AG20443 (cell line): ENCODE measurements around the gene PUS3.
"Not testable (repeated sequence)": the region's sequence is repeated elsewhere in the genome, so short reads cannot be mapped to it uniquely, and the experiment has no call there.

Source experiments
- DNase-seq: peaks from one replicate; pipeline ENCODE4 v3.0.0; 2012; ENCODE audit warnings: low spot score, mixed read lengths

Gene PUS3

GRCh38 chr11:125865354-125865753 is 37.7 kb downstream of the PUS3 start:
- DNase-seq = not testable (repeated sequence)

- not testable (repeated sequence) for DNase-seq
These were observed 40.2 kb downstream of the PUS3 start for GRCh38 chr11:125862786-125863185.

GRCh38 chr11:125857670-125858069 is 45.3 kb downstream of the PUS3 start:
- DNase-seq = not testable (repeated sequence)

GRCh38 chr11:125846188-125846587 is 56.8 kb downstream of the PUS3 start:
- DNase-seq = no peak
